K562 (cell line): Measurements from ENCODE around the gene MPST. TPM values are rescaled to one million over a fixed set of nuclear protein-coding genes. Genes with fewer than 3 reads are reported as not detected.
A peak's percentile ranks its signal among the peaks of the same experiment; 100 is the strongest.

Experiments used
- ATAC-seq: fragments of 200-7000 bp; cut with Tn5 transposase; 3 replicates; pipeline ENCODE4 v1.9.1; 2020; ENCODE audit warnings: moderate library complexity
- BruUV-seq: library from RNA; stranded (reverse); fragments of 400-500 nt; replicated peaks from 2 replicates; lab custom pipeline; 2021; lab: Mats Ljungman, UMichigan
- CTCF ChIA-PET: fragments of 300-600 bp; formaldehyde crosslinking; extraction: SDS; loops from one replicate; lab custom pipeline; 2021; ENCODE audit warnings: low intra/inter-chr PET ratio; lab: Yijun Ruan, JAX
- POLR2A ChIA-PET: fragments of 300-600, 350-650 bp; sonication (Branson Sonifier 250); formaldehyde crosslinking; extraction: SDS; loops from one replicate; lab custom pipeline; 2021; ENCODE audit warnings: antibody characterized with exemption, inconsistent platforms; lab: Yijun Ruan, JAX
- DNase-seq, 4 experiments: peaks; one replicate each; pipeline versions ENCODE4 v3.0.0 to v3.0.0-alpha.2; 2011 to 2018; ENCODE audit warnings: low spot score in 3 of 4, mixed read lengths in 3 of 4; ENCODE audit errors: extremely low read depth in 1 of 4
- FAIRE-seq: peaks from 2 replicates; lab custom pipeline; 2011; peaks lifted over from hg19 to GRCh38; lab: Jason Lieb, UNC
- H2AFZ ChIP-seq: 2 replicates; pipeline ENCODE4 v1.6.0; 2011; ENCODE audit warnings: low read depth, low read length, control low read depth, inconsistent platforms
- H3K27ac ChIP-seq: fragments of 200-600 bp; 3 replicates; pipeline ENCODE4 v1.8.0; 2011; ENCODE audit warnings: low read depth, mild to moderate bottlenecking, control low read depth, inconsistent platforms, low read length, moderate library complexity, mixed read lengths; ENCODE audit errors: extremely low read depth
- H3K27me3 ChIP-seq, 2 experiments: fragments of 300-600 bp in 1 of 2; 2 replicates in 1 of 2; 3 replicates in 1 of 2; pipeline versions ENCODE4 v1.6.0 to v1.8.0; 2011; ENCODE audit warnings: inconsistent platforms in 2 of 2, low read length in 2 of 2, mild to moderate bottlenecking in 1 of 2, mixed read lengths in 1 of 2, moderate library complexity in 1 of 2; ENCODE audit not compliant: control insufficient read depth in 2 of 2, insufficient read depth in 2 of 2
- H3K36me3 ChIP-seq: fragments of 300-600 bp; 3 replicates; pipeline ENCODE4 v1.8.0; 2011; ENCODE audit warnings: mild to moderate bottlenecking, low read length, inconsistent platforms; ENCODE audit not compliant: control insufficient read depth, insufficient read depth
- H3K4me1 ChIP-seq, 2 experiments: fragments of 200-600 bp in 1 of 2; replicated peaks in 1 of 2; 2 replicates in 1 of 2; 3 replicates in 1 of 2; pipeline versions ENCODE4 v1.5.1 to v1.8.0; 2011; ENCODE audit warnings: inconsistent platforms in 2 of 2, low read length in 2 of 2, mild to moderate bottlenecking in 1 of 2, mixed read lengths in 1 of 2, moderate library complexity in 1 of 2; ENCODE audit not compliant: control insufficient read depth in 2 of 2, insufficient read depth in 2 of 2
- H3K4me2 ChIP-seq: 2 replicates; pipeline ENCODE4 v1.6.1; 2011; ENCODE audit warnings: low read length, control low read depth, inconsistent platforms, mixed read lengths; ENCODE audit not compliant: insufficient read depth
- H3K4me3 ChIP-seq: fragments of 200-600 bp; sonication (generic), shearing (Covaris generic); 2 replicates; pipeline ENCODE4 v1.5.1; 2016; ENCODE audit warnings: control low read depth, inconsistent platforms
- H3K79me2 ChIP-seq: fragments of 200-600 bp; 3 replicates; pipeline ENCODE4 v1.8.0; 2011; ENCODE audit warnings: low read length, inconsistent platforms; ENCODE audit not compliant: control insufficient read depth, insufficient read depth
- H3K9ac ChIP-seq, 2 experiments: 2 replicates each; pipeline versions ENCODE4 v1.6.0 to v1.6.1; 2011; ENCODE audit warnings: low read depth in 2 of 2, low read length in 2 of 2, control low read depth in 1 of 2, inconsistent platforms in 1 of 2, mild to moderate bottlenecking in 1 of 2, mixed read lengths in 1 of 2; ENCODE audit not compliant: insufficient read depth in 1 of 2
- H3K9me1 ChIP-seq: one replicate; pipeline ENCODE4 v1.6.0; 2011; ENCODE audit warnings: inconsistent platforms, mild to moderate bottlenecking, low read length, moderate library complexity; ENCODE audit not compliant: control insufficient read depth, insufficient read depth
- H3K9me3 ChIP-seq: replicated peaks from 2 replicates; pipeline ENCODE4 v1.5.1; 2011; ENCODE audit warnings: low read depth, low read length, inconsistent platforms; ENCODE audit not compliant: control insufficient read depth, insufficient read depth
- H4K20me1 ChIP-seq: replicated peaks from 2 replicates; pipeline ENCODE4 v1.6.1; 2011; ENCODE audit warnings: low read length, inconsistent platforms, mixed read lengths; ENCODE audit not compliant: control insufficient read depth, insufficient read depth
- DMBX1 ChIP-seq: fragments of 250-450 bp; sonication (Bioruptor Pico); IDR thresholded peaks from 2 replicates; pipeline ENCODE4 v1.8.0; 2022; ENCODE audit warnings: inconsistent platforms, mild to moderate bottlenecking, moderate library complexity, borderline replicate concordance
- ZFP36 ChIP-seq: fragments of 150-350 bp; IDR thresholded peaks from 2 replicates; pipeline ENCODE4 v1.6.1; 2018; ENCODE audit warnings: low read length, low read depth; ENCODE audit not compliant: partially characterized antibody
- ZNF146 ChIP-seq: IDR thresholded peaks from one replicate; pipeline ENCODE4 v1.6.1; 2018; ENCODE audit warnings: missing compliant biosample characterization; ENCODE audit not compliant: unreplicated experiment
- ZNF561 ChIP-seq: fragments of 450-650 bp; formaldehyde crosslinking; conservative IDR thresholded peaks from 2 replicates; pipeline ENCODE4 v1.4.0; 2020; ENCODE audit warnings: mild to moderate bottlenecking, moderate library complexity
- WGBS: fragments of 100-300 bp; shearing (Covaris generic); methylation state at CpG from one replicate; pipeline ENCODE4 v1.1.6; 2016; ENCODE audit warnings: low coverage, mixed read lengths; ENCODE audit not compliant: insufficient coverage; ENCODE audit errors: missing lambda C conversion rate; 5-methylcytosine and 5-hydroxymethylcytosine counted together
- in situ Hi-C: fragments of 300-500 bp; cut with MboI; formaldehyde crosslinking; loops from 4 replicates; pipeline ENCODE4 v1.15.0; 2018; ENCODE audit warnings: inconsistent platforms, mixed read lengths
- intact Hi-C: fragments of 100-400 bp; cut with micrococcal nuclease; formaldehyde crosslinking; loops from 2 replicates; pipeline ENCODE4 v1.14.2; 2022
- polyA plus RNA-seq, 8 experiments: library from polyadenylated mRNA; depleted of rRNA in 4 of 8; stranded (reverse) in 5 of 8; unstranded in 3 of 8; fragments of >200 nt; fragmentation: Nextera tagmentation in 2 of 8; fragmentation: Illumina TruSeq in 1 of 8; extraction: Ambion mirVana in 2 of 8; extraction: Trizol in 1 of 8; gene quantifications; 2 replicates each; pipeline versions ENCODE4 v1.2.1 to v1.2.3, GENCODE V29; 2011 to 2014; ENCODE audit warnings: inconsistent platforms in 1 of 8, missing spikeins in 1 of 8
- total RNA-seq, 7 experiments: library from RNA; depleted of rRNA in 6 of 7; stranded (reverse); fragments of >200 nt in 6 of 7; fragmentation: Illumina TruSeq in 2 of 7; extraction: Trizol in 2 of 7; gene quantifications; 2 replicates each; pipeline versions ENCODE4 v1.2.1 to v1.2.3, GENCODE V29; 2011 to 2021; ENCODE audit warnings: low replicate concordance in 1 of 7
- TF ChIP-seq, protein P1 (sequence below): fragments of 150-350 bp; IDR thresholded peaks from 2 replicates; pipeline ENCODE4 v1.6.1; 2014; ENCODE audit warnings: low read depth, mild to moderate bottlenecking, low read length, borderline replicate concordance
- TF ChIP-seq, protein P2 (sequence below), 3 experiments: IDR thresholded peaks in 2 of 3; conservative IDR thresholded peaks in 1 of 3; 2 replicates each; pipeline ENCODE4 v1.5.1; 2011 to 2012; ENCODE audit warnings: low read length in 3 of 3, mild to moderate bottlenecking in 3 of 3, control low read depth in 2 of 3, improper control_type of control experiment in 1 of 3, inconsistent platforms in 1 of 3, low read depth in 1 of 3, mixed read lengths in 1 of 3, moderate library complexity in 1 of 3; ENCODE audit not compliant: insufficient read depth in 2 of 3

MPST gene
- total and polyA plus RNA-seq, 9 of the 15 experiments (the other 6 are each of a cell fraction or from before 2014, with no cell fraction given), result 0.65 to 104 (median 24.3) TPM

DNA sequence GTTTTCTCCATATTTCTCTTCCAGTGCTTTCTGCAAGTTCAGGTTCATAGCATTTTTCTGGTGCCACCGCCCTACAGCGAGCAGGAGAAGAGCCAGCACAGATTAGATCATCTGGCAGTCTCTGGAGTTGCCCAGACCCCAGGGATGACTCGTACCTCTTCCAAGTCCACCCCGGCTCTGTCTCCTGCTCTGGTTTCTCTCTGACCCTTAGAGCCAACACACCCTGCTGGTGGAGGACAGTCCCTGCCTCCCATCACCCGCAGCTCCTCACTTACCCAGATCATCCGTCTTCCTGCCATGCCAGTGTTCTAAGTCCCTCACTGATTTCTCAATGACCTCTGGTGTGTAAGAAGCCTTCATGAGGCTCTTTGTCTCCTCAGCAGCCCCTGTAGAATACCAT, 28.3 kb upstream of the MPST start:
- POLR2A ChIA-PET, result interaction anchor here (0.6 kb wide), 1 partner anchor 1311 kb away, joined by 4 read pairs; no protein-coding TSS in a partner anchor
- H3K27ac ChIP-seq, result no peak overlapping the region
- BruUV-seq, result no TSS peak
- DNase-seq (no peak), ATAC-seq (peak; percentile 59; the same call in 2 of the 3 replicates), FAIRE-seq (no peak)
- H3K4me1 ChIP-seq, result no peaks in the 10 kb centered on the region
- no peaks in the 10 kb centered on the region for H3K79me2 ChIP-seq
- H3K4me3 ChIP-seq, result no peak overlapping the region
- H3K9me3 ChIP-seq, result peaks cover 2% of the 10 kb centered on the region
- no peaks in the 10 kb centered on the region for H4K20me1 ChIP-seq
- in situ Hi-C loops (no loop called here), intact Hi-C loops (no loop called here)
- H3K9me1 ChIP-seq, result no peaks in the 10 kb centered on the region
- CTCF ChIA-PET, result no interaction called here
- H2AFZ ChIP-seq, result no peak overlapping the region
- H3K27me3 ChIP-seq, result peaks cover 4 to 12% of the 10 kb centered on the region in 2 experiments; a peak in 4 of 5 replicates
- 16% methylated on average over 6 of the region's 6 CpGs for WGBS
- no peak overlapping the region for H3K9ac ChIP-seq
- no peak overlapping the region for H3K4me2 ChIP-seq
- no peak for TF ChIP-seq DMBX1 (CRISPR knock-in tag)
- TF ChIP-seq, protein P1, sequence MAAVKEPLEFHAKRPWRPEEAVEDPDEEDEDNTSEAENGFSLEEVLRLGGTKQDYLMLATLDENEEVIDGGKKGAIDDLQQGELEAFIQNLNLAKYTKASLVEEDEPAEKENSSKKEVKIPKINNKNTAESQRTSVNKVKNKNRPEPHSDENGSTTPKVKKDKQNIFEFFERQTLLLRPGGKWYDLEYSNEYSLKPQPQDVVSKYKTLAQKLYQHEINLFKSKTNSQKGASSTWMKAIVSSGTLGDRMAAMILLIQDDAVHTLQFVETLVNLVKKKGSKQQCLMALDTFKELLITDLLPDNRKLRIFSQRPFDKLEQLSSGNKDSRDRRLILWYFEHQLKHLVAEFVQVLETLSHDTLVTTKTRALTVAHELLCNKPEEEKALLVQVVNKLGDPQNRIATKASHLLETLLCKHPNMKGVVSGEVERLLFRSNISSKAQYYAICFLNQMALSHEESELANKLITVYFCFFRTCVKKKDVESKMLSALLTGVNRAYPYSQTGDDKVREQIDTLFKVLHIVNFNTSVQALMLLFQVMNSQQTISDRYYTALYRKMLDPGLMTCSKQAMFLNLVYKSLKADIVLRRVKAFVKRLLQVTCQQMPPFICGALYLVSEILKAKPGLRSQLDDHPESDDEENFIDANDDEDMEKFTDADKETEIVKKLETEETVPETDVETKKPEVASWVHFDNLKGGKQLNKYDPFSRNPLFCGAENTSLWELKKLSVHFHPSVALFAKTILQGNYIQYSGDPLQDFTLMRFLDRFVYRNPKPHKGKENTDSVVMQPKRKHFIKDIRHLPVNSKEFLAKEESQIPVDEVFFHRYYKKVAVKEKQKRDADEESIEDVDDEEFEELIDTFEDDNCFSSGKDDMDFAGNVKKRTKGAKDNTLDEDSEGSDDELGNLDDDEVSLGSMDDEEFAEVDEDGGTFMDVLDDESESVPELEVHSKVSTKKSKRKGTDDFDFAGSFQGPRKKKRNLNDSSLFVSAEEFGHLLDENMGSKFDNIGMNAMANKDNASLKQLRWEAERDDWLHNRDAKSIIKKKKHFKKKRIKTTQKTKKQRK, result no peak
- TF ChIP-seq, protein P2, sequence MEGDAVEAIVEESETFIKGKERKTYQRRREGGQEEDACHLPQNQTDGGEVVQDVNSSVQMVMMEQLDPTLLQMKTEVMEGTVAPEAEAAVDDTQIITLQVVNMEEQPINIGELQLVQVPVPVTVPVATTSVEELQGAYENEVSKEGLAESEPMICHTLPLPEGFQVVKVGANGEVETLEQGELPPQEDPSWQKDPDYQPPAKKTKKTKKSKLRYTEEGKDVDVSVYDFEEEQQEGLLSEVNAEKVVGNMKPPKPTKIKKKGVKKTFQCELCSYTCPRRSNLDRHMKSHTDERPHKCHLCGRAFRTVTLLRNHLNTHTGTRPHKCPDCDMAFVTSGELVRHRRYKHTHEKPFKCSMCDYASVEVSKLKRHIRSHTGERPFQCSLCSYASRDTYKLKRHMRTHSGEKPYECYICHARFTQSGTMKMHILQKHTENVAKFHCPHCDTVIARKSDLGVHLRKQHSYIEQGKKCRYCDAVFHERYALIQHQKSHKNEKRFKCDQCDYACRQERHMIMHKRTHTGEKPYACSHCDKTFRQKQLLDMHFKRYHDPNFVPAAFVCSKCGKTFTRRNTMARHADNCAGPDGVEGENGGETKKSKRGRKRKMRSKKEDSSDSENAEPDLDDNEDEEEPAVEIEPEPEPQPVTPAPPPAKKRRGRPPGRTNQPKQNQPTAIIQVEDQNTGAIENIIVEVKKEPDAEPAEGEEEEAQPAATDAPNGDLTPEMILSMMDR (IDR thresholded peaks at IDR 0.05 in 2 of 3, conservative IDR thresholded peaks at IDR 0.05 in 1 of 3; ENCODE audit: insufficient read depth in 2 of 3, low read depth in 1 of 3, low read length in 3 of 3), result peak in 2 of 3 experiments; percentile 11 to 22; a peak in 1 of 6 replicates
- no peak for TF ChIP-seq ZNF146 (CRISPR knock-in tag)
- TF ChIP-seq ZFP36, result no peak
- no peak for TF ChIP-seq ZNF561 (CRISPR knock-in tag)
- TF ChIP-seq, all 486 proteins: peak for 1
- H3K36me3 ChIP-seq, result no peaks in the 10 kb centered on the region
